K562 (cell line): ENCODE results near the gene TOR1B. TPM values are rescaled to one million over a fixed set of nuclear protein-coding genes. Genes with fewer than 3 reads are reported as not detected.

ENCODE experiments used
- CHD1 ChIP-seq: fragments of 200-600 bp; sonication (generic); IDR thresholded peaks from one replicate; pipeline ENCODE4 v1.6.1; 2012; ENCODE audit warnings: mild to moderate bottlenecking, moderate library complexity, low read length, inconsistent platforms
- CSDE1 ChIP-seq, 2 experiments: fragments of 450-650 bp; IDR thresholded peaks; 2 replicates each; pipeline ENCODE4 v1.6.1; 2016; ENCODE audit warnings: mild to moderate bottlenecking in 1 of 2
- ELF4 ChIP-seq: fragments of 450-650 bp; formaldehyde crosslinking; IDR thresholded peaks from 2 replicates; pipeline ENCODE4 v1.4.0; 2022; ENCODE audit warnings: missing genetic modification characterization
- ERF ChIP-seq: fragments of 450-650 bp; formaldehyde crosslinking; IDR thresholded peaks from 2 replicates; pipeline ENCODE4 v1.4.0; 2020; ENCODE audit warnings: mild to moderate bottlenecking, mixed read lengths
- ESRRA ChIP-seq: fragments of 450-650 bp; IDR thresholded peaks from 2 replicates; pipeline ENCODE4 v1.6.1; 2014; ENCODE audit warnings: low read depth, mild to moderate bottlenecking, moderate library complexity, borderline replicate concordance
- HBP1 ChIP-seq: fragments of 450-650 bp; formaldehyde crosslinking; IDR thresholded peaks from 2 replicates; pipeline ENCODE4 v1.4.0; 2022; ENCODE audit warnings: missing genetic modification characterization
- MTA2 ChIP-seq: fragments of 450-650 bp; IDR thresholded peaks from 2 replicates; pipeline ENCODE4 v1.6.1; 2016; ENCODE audit warnings: low read depth
- TGIF2 ChIP-seq: sonication (generic); formaldehyde crosslinking; IDR thresholded peaks from 2 replicates; pipeline ENCODE4 v1.8.1; 2022; ENCODE audit warnings: mild to moderate bottlenecking, missing genetic modification reagents, moderate library complexity
- ZC3H8 ChIP-seq: fragments of 450-650 bp; IDR thresholded peaks from 2 replicates; pipeline ENCODE4 v1.6.1; 2017
- polyA plus RNA-seq, 8 experiments: library from polyadenylated mRNA; depleted of rRNA in 4 of 8; stranded (reverse) in 5 of 8; unstranded in 3 of 8; fragments of >200 nt; fragmentation: Nextera tagmentation in 2 of 8; fragmentation: Illumina TruSeq in 1 of 8; extraction: Ambion mirVana in 2 of 8; extraction: Trizol in 1 of 8; gene quantifications; 2 replicates each; pipeline versions ENCODE4 v1.2.1 to v1.2.3, GENCODE V29; 2011 to 2014; ENCODE audit warnings: inconsistent platforms in 1 of 8, missing spikeins in 1 of 8
- total RNA-seq, 7 experiments: library from RNA; depleted of rRNA in 6 of 7; stranded (reverse); fragments of >200 nt in 6 of 7; fragmentation: Illumina TruSeq in 2 of 7; extraction: Trizol in 2 of 7; gene quantifications; 2 replicates each; pipeline versions ENCODE4 v1.2.1 to v1.2.3, GENCODE V29; 2011 to 2021; ENCODE audit warnings: low replicate concordance in 1 of 7
- TF ChIP-seq, protein P1 (sequence below): fragments of 200-600 bp; sonication (generic); IDR thresholded peaks from one replicate; pipeline ENCODE4 v1.6.1; 2012; ENCODE audit warnings: mild to moderate bottlenecking, low read depth, low read length, inconsistent platforms

TOR1B gene
- total and polyA plus RNA-seq, 9 of the 15 experiments (the other 6 are each of a cell fraction or from before 2014, with no cell fraction given): 4.2 to 36.5 (median 24.6) TPM

GRCh38 chr9:129779560-129780190, 23.3 kb upstream of the TOR1B start (continued):
- TF ChIP-seq, protein P1, sequence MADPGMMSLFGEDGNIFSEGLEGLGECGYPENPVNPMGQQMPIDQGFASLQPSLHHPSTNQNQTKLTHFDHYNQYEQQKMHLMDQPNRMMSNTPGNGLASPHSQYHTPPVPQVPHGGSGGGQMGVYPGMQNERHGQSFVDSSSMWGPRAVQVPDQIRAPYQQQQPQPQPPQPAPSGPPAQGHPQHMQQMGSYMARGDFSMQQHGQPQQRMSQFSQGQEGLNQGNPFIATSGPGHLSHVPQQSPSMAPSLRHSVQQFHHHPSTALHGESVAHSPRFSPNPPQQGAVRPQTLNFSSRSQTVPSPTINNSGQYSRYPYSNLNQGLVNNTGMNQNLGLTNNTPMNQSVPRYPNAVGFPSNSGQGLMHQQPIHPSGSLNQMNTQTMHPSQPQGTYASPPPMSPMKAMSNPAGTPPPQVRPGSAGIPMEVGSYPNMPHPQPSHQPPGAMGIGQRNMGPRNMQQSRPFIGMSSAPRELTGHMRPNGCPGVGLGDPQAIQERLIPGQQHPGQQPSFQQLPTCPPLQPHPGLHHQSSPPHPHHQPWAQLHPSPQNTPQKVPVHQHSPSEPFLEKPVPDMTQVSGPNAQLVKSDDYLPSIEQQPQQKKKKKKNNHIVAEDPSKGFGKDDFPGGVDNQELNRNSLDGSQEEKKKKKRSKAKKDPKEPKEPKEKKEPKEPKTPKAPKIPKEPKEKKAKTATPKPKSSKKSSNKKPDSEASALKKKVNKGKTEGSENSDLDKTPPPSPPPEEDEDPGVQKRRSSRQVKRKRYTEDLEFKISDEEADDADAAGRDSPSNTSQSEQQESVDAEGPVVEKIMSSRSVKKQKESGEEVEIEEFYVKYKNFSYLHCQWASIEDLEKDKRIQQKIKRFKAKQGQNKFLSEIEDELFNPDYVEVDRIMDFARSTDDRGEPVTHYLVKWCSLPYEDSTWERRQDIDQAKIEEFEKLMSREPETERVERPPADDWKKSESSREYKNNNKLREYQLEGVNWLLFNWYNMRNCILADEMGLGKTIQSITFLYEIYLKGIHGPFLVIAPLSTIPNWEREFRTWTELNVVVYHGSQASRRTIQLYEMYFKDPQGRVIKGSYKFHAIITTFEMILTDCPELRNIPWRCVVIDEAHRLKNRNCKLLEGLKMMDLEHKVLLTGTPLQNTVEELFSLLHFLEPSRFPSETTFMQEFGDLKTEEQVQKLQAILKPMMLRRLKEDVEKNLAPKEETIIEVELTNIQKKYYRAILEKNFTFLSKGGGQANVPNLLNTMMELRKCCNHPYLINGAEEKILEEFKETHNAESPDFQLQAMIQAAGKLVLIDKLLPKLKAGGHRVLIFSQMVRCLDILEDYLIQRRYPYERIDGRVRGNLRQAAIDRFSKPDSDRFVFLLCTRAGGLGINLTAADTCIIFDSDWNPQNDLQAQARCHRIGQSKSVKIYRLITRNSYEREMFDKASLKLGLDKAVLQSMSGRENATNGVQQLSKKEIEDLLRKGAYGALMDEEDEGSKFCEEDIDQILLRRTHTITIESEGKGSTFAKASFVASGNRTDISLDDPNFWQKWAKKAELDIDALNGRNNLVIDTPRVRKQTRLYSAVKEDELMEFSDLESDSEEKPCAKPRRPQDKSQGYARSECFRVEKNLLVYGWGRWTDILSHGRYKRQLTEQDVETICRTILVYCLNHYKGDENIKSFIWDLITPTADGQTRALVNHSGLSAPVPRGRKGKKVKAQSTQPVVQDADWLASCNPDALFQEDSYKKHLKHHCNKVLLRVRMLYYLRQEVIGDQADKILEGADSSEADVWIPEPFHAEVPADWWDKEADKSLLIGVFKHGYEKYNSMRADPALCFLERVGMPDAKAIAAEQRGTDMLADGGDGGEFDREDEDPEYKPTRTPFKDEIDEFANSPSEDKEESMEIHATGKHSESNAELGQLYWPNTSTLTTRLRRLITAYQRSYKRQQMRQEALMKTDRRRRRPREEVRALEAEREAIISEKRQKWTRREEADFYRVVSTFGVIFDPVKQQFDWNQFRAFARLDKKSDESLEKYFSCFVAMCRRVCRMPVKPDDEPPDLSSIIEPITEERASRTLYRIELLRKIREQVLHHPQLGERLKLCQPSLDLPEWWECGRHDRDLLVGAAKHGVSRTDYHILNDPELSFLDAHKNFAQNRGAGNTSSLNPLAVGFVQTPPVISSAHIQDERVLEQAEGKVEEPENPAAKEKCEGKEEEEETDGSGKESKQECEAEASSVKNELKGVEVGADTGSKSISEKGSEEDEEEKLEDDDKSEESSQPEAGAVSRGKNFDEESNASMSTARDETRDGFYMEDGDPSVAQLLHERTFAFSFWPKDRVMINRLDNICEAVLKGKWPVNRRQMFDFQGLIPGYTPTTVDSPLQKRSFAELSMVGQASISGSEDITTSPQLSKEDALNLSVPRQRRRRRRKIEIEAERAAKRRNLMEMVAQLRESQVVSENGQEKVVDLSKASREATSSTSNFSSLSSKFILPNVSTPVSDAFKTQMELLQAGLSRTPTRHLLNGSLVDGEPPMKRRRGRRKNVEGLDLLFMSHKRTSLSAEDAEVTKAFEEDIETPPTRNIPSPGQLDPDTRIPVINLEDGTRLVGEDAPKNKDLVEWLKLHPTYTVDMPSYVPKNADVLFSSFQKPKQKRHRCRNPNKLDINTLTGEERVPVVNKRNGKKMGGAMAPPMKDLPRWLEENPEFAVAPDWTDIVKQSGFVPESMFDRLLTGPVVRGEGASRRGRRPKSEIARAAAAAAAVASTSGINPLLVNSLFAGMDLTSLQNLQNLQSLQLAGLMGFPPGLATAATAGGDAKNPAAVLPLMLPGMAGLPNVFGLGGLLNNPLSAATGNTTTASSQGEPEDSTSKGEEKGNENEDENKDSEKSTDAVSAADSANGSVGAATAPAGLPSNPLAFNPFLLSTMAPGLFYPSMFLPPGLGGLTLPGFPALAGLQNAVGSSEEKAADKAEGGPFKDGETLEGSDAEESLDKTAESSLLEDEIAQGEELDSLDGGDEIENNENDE: no peak
- TF ChIP-seq ZC3H8 (0 out of 2 replicates have a peak, but pooled peaks have one; percentile 44), TGIF2 (CRISPR knock-in tag) (no peak), CSDE1 (IDR thresholded peaks at IDR 0.05) (0 out of 4 replicates have a peak, but pooled peaks of 1 of the 2 experiments have one; percentile 29), ESRRA (no peak), MTA2 (peak; percentile 42), ELF4 (peak; percentile 89; the same call in 1 of the 2 replicates), HBP1 (CRISPR knock-in tag) (peak; percentile 80; the same call in 1 of the 2 replicates), CHD1 (no peak), ERF (CRISPR knock-in tag) (no peak)
